ENCODE measurements around the gene SPAG6.

The SPAG6 gene

DNA sequence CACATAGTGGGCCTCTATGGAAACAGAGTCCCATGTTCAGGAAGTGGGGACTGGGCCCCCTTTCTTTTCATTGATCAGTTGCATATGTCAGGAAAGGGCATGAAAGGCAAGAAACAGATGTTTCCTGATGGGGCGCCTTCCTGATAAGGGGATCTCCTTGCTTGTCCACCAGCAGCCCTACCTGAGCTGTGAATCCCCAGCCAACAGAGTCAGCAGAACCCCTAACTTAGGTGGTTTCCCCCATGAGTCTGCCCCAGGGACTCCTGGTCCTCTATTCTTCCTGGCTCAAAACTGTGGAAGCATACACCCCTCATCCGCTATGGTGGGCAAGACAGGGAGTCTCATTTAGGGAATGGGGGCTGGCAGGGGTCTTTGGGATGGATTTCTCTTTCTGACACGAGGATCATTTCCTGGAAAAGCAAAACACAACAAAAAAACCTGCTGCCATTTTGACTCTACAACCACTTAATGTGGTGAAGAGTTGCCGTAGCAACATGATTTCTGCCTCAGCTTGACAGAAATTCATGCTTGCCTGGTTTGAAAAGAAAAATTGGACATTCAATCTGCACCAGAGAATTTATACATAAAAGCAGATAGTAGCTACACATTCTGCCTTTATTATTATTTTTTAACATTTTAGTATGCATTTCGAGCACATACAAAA is 119.8 kb downstream of the SPAG6 start:
- DNase-seq: no peak

DNA sequence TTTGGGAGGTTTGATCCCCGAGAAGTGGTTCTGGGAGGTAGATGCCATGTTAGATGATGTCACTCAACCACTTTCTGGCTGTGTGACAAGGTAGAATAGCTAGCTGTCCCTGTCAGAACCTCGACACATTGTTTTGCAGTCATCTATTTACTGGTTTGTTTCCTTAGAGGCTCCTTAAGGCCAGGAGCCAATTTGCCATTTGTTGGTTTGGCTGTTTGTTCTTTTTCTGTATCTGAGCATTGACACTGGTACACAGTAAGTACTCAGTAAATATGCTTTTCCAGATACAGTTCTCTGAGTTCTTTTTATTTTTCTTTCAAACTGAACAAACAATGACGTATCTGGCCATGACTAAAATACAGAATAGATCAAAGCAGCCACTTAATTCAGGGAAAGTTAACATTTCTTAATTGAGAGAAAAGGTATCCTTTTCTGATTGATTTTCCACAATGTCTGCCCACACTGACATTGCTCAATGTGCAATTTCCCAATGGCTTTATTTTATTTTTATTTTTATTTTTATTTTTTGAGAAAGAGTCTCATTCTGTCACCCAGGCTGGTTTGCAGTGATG is 121.6 kb downstream of the SPAG6 start:
- no peak for DNase-seq

All from stimulated activated CD4-positive, alpha-beta T cell treated with anti-CD3 and anti-CD28 coated beads, Interleukin-2, amount 100 ng/mL, for 48 hours (primary cell).